Stimulated activated CD4-positive, alpha-beta T cell treated with anti-CD3 and anti-CD28 coated beads, TNF-alpha, amount 100 ng/mL, for 4 hours (primary cell): ENCODE measurements around the gene OR2AE1.
"Not testable (repeated sequence)": the region's sequence is repeated elsewhere in the genome, so short reads cannot be mapped to it uniquely, and the experiment has no call there.

Experiments
- DNase-seq, 3 experiments: peaks; one replicate each; pipeline ENCODE4 v3.0.0-alpha.2; 2020; ENCODE audit warnings: low read depth in 3 of 3

OR2AE1 gene, protein sequence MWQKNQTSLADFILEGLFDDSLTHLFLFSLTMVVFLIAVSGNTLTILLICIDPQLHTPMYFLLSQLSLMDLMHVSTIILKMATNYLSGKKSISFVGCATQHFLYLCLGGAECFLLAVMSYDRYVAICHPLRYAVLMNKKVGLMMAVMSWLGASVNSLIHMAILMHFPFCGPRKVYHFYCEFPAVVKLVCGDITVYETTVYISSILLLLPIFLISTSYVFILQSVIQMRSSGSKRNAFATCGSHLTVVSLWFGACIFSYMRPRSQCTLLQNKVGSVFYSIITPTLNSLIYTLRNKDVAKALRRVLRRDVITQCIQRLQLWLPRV

GRCh38 chr7:99876933-99877332 is at the start of gene OR2AE1:
Gene OR2AE1, minus strand, starts transcription at chr7:99877033. Its CDS starts 0 bp downstream, at chr7:99877033.
- no peak for DNase-seq

- no peak for DNase-seq
Measured at GRCh38 chr7:99926321-99926720, 49.5 kb upstream of the OR2AE1 start.

GRCh38 chr7:99923200-99923599 is 46.4 kb upstream of the OR2AE1 start:
- DNase-seq, result no peak

GRCh38 chr7:99920149-99920548 is 43.3 kb upstream of the OR2AE1 start:
- no peak for DNase-seq

GRCh38 chr7:99919814-99920112 is 42.9 kb upstream of the OR2AE1 start:
- no peak for DNase-seq

GRCh38 chr7:99918959-99919813 is 42.4 kb upstream of the OR2AE1 start, which contains the start of gene TRIM4:
Gene TRIM4, minus strand, starts transcription at chr7:99919530. Its CDS starts 129 bp downstream, at chr7:99919401.
- DNase-seq, result peak; percentile 74 to 80 (median 79)

DNA sequence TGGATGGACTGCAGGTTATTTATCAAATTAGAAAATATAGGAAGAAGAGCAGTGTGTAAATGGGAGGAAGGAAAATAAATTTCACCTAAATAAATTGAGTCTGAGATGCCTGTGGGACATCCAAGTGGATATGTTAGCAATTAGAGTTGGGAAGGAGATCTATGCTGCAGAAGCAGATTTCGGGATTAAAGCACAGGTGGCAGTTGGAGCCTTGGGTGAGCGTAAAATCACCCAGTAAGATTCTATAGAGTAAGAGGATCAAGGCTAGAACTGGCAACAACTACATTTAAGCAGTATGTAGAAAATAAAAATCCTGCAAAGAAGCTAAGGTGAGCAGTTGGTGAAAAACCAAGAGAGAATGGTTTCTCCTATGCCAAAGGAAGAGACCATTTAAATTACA is 34.1 kb upstream of the OR2AE1 start:
- no peak for DNase-seq

GRCh38 chr7:99901581-99901980 is 24.7 kb upstream of the OR2AE1 start:
- DNase-seq, result no peak

- DNase-seq, result no peak
Measured at GRCh38 chr7:99899830-99900519, 23.1 kb upstream of the OR2AE1 start.

GRCh38 chr7:99898836-99899235 is 22.0 kb upstream of the OR2AE1 start:
- no peak for DNase-seq

DNA sequence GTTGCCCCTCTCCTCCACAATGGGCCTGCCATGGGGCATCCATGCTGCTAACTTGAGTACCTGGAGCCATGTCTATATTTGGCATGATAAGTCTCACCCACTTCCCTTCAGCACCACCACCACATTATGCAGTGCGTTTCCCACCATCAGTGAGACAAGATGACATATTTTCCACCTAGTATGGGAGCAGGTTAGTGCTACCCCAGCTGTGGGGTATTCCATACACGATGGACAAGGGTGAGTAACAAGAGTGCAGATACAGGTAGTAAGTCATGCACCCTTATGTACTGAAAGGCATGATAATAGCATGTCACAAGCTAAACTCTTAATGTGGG is 21.2 kb upstream of the OR2AE1 start:
- DNase-seq, result no peak

DNA sequence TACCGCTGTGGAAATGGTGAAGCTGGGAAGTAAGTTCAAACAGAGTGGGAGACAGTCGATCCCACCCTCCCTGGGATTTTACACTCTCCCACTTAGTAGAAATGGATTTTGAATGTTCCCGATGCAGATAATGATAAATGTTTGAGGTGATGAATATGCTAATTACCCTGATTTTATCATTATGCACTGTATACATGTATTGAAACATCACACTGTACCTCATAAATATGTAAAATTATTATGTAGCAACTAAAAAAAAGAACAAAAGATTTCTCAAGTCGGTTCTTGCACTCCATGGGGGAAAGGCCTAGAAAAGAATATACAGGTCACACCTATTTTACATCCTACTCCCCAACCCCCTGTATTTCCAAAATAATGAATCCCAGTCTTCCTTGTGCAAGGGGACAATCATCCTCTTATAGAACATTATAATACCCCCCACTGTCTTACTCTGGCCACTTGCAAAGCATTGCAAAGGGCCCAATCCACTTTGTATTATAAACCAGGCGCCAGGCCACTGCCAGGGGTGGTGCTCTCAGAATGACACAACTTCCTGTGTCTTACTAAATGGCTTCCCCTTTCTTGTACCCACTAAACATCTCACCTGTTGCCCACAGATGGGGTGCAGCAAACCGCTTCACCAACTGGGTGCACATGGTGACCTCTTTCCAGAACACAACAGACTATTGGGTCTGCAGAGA is 20.6 kb upstream of the OR2AE1 start:
- DNase-seq, result no peak

DNA sequence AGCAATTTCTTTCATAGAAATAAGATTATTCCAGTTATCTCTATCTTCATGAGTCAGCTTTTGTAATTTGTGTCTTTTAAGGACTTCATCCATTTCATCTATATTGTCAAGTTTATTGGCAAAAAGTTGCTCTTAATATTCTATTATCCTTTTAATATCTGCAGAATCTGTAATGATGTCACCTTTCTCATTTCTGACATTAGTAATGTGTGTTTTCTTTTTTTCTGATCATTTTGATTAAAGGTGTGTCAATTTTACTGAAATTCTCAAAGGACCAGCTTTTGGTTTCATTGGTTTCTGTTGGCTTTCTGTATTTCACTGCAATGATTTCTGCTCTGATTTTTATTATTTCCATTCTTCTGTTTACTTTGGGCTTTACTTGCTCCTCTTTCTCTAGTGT is 17.9 kb upstream of the OR2AE1 start:
- no peak for DNase-seq

- DNase-seq, result no peak
Measured at GRCh38 chr7:99893280-99893679, 16.4 kb upstream of the OR2AE1 start.

GRCh38 chr7:99890348-99890747 is 13.5 kb upstream of the OR2AE1 start:
- not testable (repeated sequence) for DNase-seq

- DNase-seq, result not testable (repeated sequence)
Measured at GRCh38 chr7:99888366-99888765, 11.5 kb upstream of the OR2AE1 start.

GRCh38 chr7:99881370-99881769 is 4.5 kb upstream of the OR2AE1 start:
- DNase-seq, result no peak

DNA sequence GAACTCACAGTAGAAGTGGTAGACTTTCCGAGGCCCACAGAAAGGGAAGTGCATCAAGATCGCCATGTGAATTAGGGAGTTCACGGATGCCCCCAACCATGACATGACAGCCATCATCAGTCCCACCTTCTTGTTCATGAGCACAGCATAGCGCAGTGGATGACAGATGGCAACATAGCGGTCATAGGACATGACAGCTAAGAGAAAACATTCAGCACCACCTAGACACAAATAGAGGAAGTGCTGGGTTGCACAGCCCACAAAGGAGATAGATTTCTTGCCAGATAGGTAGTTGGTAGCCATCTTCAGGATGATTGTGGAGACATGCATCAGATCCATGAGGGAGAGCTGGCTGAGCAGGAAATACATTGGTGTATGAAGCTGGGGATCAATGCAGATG is 342 bp downstream of the OR2AE1 start:
- DNase-seq, result no peak

GRCh38 chr7:99868246-99868645 is 8.6 kb downstream of the OR2AE1 start:
- DNase-seq, result no peak

DNA sequence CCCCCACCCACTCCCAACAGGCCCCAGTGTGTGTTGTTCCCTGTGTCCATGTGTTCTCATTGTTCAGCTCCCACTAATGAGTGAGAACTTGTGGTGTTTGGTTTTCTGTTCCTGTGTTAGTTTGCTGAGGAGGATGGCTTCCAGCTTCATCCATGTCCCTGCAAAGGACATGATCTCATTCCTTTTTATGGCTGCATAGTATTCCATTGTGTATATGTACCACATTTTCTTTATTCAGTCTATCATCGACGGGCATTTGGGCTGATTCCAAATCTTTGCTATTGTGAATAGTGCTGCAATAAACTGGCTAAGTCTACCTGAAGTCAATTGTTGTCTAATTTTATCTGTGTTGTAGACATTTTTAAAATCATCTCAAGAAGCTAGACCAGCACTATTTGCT is 9.4 kb downstream of the OR2AE1 start:
- DNase-seq, result not testable (repeated sequence)

- no peak for DNase-seq
Measured at GRCh38 chr7:99863847-99864440, 12.9 kb downstream of the OR2AE1 start.
